Anterior cingulate cortex (tissue), 58 donors: ENCODE results near the gene F2RL1.
"Not testable (repeated sequence)": the region's sequence is repeated elsewhere in the genome, so short reads cannot be mapped to it uniquely, and the experiment has no call there.

Source experiments
- DNase-seq, 58 donors: peaks; one replicate each; lab custom pipeline; 2025; lab: John Stamatoyannopoulos, UW

F2RL1 gene

GRCh38 chr5:76845890-76846289, 27.1 kb downstream of the F2RL1 start:
- no peak for DNase-seq

GRCh38 chr5:76849419-76850291, 30.8 kb downstream of the F2RL1 start, which contains the start of gene S100Z:
Gene S100Z, plus strand, starts transcription at chr5:76850014. Its CDS starts 25,346 bp downstream, at chr5:76875360.
- no peak for DNase-seq

GRCh38 chr5:76850543-76851145, 31.8 kb downstream of the F2RL1 start:
- DNase-seq: peak in 1 of 58 donors; percentile 3

- DNase-seq: peak in 1 of 58 donors; percentile 1
Observed at GRCh38 chr5:76851728-76852369, 33.0 kb downstream of the F2RL1 start.

GRCh38 chr5:76852772-76853171, 33.9 kb downstream of the F2RL1 start:
- DNase-seq: no peak

GRCh38 chr5:76853741-76854140, 34.9 kb downstream of the F2RL1 start:
- DNase-seq: not testable (repeated sequence)

- no peak for DNase-seq
Observed at GRCh38 chr5:76854644-76855043, 35.8 kb downstream of the F2RL1 start.

GRCh38 chr5:76855501-76855900, 36.7 kb downstream of the F2RL1 start:
- DNase-seq: not testable (repeated sequence)

- peak in 5 of 58 donors; percentile 1 to 21 (median 10) for DNase-seq
Observed at GRCh38 chr5:76855961-76856360, 37.1 kb downstream of the F2RL1 start.

GRCh38 chr5:76856800-76857199, 38.0 kb downstream of the F2RL1 start:
- DNase-seq: not testable (repeated sequence)

GRCh38 chr5:76859591-76860247, 40.9 kb downstream of the F2RL1 start:
- no peak for DNase-seq

GRCh38 chr5:76861612-76862011, 42.8 kb downstream of the F2RL1 start:
- no peak for DNase-seq

GRCh38 chr5:76863001-76863400, 44.2 kb downstream of the F2RL1 start:
- no peak for DNase-seq

GRCh38 chr5:76866503-76866902, 47.7 kb downstream of the F2RL1 start:
- DNase-seq: no peak

- DNase-seq: no peak
Observed at GRCh38 chr5:76867038-76867437, 48.2 kb downstream of the F2RL1 start.

GRCh38 chr5:76867827-76868693, 49.2 kb downstream of the F2RL1 start:
- peak in 43 of 58 donors; percentile 3 to 59 (median 22) for DNase-seq

GRCh38 chr5:76870046-76870445, 51.2 kb downstream of the F2RL1 start:
- DNase-seq: no peak

GRCh38 chr5:76874088-76874581, 55.3 kb downstream of the F2RL1 start:
- DNase-seq: no peak
